Spleen (tissue), 7 donors: ENCODE measurements around the gene PLCB1.

Experiments used
- POLR2AphosphoS5 ChIP-seq, 3 donors: sonication (generic); formaldehyde crosslinking; IDR thresholded peaks; one replicate each; pipeline ENCODE4 v1.5.1; 2017; ENCODE audit warnings: antibody characterized with exemption in 3 of 3
- TF ChIP-seq, protein P1 (sequence below), 11 experiments: fragments of 200-600 bp in 7 of 11; fragments of 450-650 bp in 4 of 11; sonication (generic) in 4 of 11; IDR thresholded peaks in 8 of 11; conservative IDR thresholded peaks in 3 of 11; 1 replicate in 7 of 11; 2 replicates in 4 of 11; pipeline versions ENCODE4 v1.4.0 to v1.8.0; 2016 to 2021; ENCODE audit warnings: antibody characterized with exemption in 11 of 11, inconsistent platforms in 4 of 11, mild to moderate bottlenecking in 1 of 11
- donor health status: DM: no; HTN: no; CAD: no; lungs with moderate emphysema.
- donor health status: DM: no; HTN: no; CAD: no.
- donor health status: DM: no; HTN: no; CAD: no.

DNA sequence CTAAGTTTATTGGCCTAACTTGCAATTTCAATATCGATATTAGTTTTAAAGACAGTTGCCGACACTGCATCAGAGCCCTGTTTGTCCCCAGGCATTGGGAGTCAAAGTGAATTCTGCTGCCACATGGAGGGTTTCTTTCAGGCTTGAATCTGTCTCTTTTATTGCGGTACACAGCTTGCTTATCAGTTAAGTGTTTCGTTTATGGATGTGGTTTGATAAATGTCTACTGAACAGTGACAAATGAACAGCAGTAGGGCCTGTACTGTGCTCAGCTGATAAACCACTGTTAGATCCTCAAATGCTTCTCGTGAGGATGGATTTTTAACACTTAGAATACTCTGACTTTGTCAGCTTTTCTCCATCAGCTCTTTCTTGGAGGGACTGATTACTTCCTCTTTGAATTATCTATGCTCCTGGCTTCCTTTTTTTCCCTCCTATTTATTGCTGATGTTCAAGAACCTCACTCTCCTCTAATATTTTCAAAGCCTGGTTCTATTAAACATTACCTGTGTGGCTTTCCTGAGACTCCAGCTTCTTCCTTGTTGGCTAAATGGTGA, 240.8 kb downstream of the PLCB1 start:
- TF ChIP-seq, protein P1, sequence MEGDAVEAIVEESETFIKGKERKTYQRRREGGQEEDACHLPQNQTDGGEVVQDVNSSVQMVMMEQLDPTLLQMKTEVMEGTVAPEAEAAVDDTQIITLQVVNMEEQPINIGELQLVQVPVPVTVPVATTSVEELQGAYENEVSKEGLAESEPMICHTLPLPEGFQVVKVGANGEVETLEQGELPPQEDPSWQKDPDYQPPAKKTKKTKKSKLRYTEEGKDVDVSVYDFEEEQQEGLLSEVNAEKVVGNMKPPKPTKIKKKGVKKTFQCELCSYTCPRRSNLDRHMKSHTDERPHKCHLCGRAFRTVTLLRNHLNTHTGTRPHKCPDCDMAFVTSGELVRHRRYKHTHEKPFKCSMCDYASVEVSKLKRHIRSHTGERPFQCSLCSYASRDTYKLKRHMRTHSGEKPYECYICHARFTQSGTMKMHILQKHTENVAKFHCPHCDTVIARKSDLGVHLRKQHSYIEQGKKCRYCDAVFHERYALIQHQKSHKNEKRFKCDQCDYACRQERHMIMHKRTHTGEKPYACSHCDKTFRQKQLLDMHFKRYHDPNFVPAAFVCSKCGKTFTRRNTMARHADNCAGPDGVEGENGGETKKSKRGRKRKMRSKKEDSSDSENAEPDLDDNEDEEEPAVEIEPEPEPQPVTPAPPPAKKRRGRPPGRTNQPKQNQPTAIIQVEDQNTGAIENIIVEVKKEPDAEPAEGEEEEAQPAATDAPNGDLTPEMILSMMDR (IDR thresholded peaks at IDR 0.05 in 8 of 11, conservative IDR thresholded peaks at IDR 0.05 in 3 of 11), result no peak
- TF ChIP-seq POLR2AphosphoS5 (IDR thresholded peaks at IDR 0.05), result no peak
